Tibial nerve (tissue), 4 donors: ENCODE data around the gene FOXF1. TPM values are rescaled to one million over a fixed set of nuclear protein-coding genes. Genes with fewer than 3 reads are reported as not detected.

ENCODE experiments used
- DNase-seq, 2 donors: peaks; one replicate each; pipeline ENCODE4 v3.0.0-alpha.2; 2019; ENCODE audit warnings: low spot score in 2 of 2
- H3K27ac ChIP-seq, 4 donors: fragments of 200-600 bp; sonication (generic) in 3 of 4; one replicate each; pipeline ENCODE4 v1.5.1; 2017 to 2019; ENCODE audit warnings: mild to moderate bottlenecking in 1 of 4
- H3K27me3 ChIP-seq, 2 donors: fragments of 200-600 bp; sonication (generic) in 1 of 2; one replicate each; pipeline versions ENCODE4 v1.5.1 to v1.6.0; 2017 to 2019
- H3K36me3 ChIP-seq, 3 donors: fragments of 200-600 bp; sonication (generic); one replicate each; pipeline ENCODE4 v1.5.1; 2018 to 2019
- H3K4me1 ChIP-seq, 4 donors: fragments of 200-600 bp; sonication (generic) in 3 of 4; one replicate each; pipeline ENCODE4 v1.5.1; 2017 to 2019
- H3K4me3 ChIP-seq, 4 donors: fragments of 200-600 bp; sonication (generic) in 3 of 4; one replicate each; pipeline ENCODE4 v1.5.1; 2017 to 2019; ENCODE audit warnings: mild to moderate bottlenecking in 1 of 4, moderate library complexity in 1 of 4
- H3K9me3 ChIP-seq, 4 donors: fragments of 200-600 bp; sonication (generic) in 3 of 4; one replicate each; pipeline ENCODE4 v1.5.1; 2017 to 2019
- EP300 ChIP-seq, 2 donors: sonication (generic); formaldehyde crosslinking; IDR thresholded peaks; one replicate each; pipeline ENCODE4 v1.6.1; 2017; ENCODE audit warnings: antibody characterized with exemption in 2 of 2, mild to moderate bottlenecking in 1 of 2
- POLR2A ChIP-seq, 2 donors: fragments of 450-650 bp; IDR thresholded peaks; one replicate each; pipeline ENCODE4 v1.6.1; 2017; ENCODE audit warnings: antibody characterized with exemption in 2 of 2, mild to moderate bottlenecking in 2 of 2, moderate library complexity in 2 of 2
- WGBS, 2 donors: methylation state at CpG; one replicate each; pipeline ENCODE4 v1.1.5; 2018; 5-methylcytosine and 5-hydroxymethylcytosine counted together
- total RNA-seq, 4 donors: library from RNA; depleted of rRNA; stranded (reverse); fragments of >200 nt; gene quantifications; one replicate each; pipeline ENCODE4 v1.1.0, GENCODE V29; 2016
- TF ChIP-seq, protein P1 (sequence below), 5 experiments: fragments of 200-600 bp in 3 of 5; fragments of 450-650 bp in 2 of 5; sonication (generic) in 3 of 5; IDR thresholded peaks; one replicate each; pipeline ENCODE4 v1.5.1; 2016 to 2019; ENCODE audit warnings: antibody characterized with exemption in 5 of 5, mild to moderate bottlenecking in 3 of 5, moderate library complexity in 2 of 5

The FOXF1 gene
- total RNA-seq, 4 donors from 2014 or later, result 0.21 TPM; not detected in 3

DNA sequence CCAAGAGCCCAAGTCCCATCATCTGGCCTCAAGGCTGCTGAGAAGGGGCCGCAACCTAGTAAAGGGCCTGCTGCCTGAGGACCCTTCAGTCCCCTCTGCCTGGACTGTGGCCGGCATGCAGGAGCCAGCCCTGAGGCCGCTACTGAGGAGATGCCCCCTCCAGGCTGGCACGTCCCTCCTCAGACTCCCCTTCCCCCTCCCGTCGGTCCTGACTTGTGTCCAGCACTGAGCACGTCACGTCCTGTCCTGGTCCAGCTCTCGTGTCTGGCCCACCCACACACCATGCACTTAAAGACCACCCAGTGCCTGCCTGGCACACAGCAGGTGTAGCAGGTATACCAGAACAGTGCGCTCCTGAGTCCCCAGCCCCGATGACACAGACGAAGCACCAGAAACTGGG is 35.2 kb downstream of the FOXF1 start:
- peaks cover 0 to 95% (median 10%) of the 10 kb centered on the region in 3 donors for H3K36me3 ChIP-seq
- H3K27ac ChIP-seq, result peak overlapping the region in 1 of 4 donors; percentile 25
- H3K4me1 ChIP-seq, result peaks cover 0 to 5% (median 0%) of the 10 kb centered on the region in 4 donors
- WGBS, 2 donors, result 77 to 79% methylated on average over 12 of the region's 12 CpGs
- no peaks in the 10 kb centered on the region for H3K27me3 ChIP-seq
- no peaks in the 10 kb centered on the region for H3K9me3 ChIP-seq
- DNase-seq, result no peak
- no peak overlapping the region for H3K4me3 ChIP-seq
- TF ChIP-seq, protein P1, sequence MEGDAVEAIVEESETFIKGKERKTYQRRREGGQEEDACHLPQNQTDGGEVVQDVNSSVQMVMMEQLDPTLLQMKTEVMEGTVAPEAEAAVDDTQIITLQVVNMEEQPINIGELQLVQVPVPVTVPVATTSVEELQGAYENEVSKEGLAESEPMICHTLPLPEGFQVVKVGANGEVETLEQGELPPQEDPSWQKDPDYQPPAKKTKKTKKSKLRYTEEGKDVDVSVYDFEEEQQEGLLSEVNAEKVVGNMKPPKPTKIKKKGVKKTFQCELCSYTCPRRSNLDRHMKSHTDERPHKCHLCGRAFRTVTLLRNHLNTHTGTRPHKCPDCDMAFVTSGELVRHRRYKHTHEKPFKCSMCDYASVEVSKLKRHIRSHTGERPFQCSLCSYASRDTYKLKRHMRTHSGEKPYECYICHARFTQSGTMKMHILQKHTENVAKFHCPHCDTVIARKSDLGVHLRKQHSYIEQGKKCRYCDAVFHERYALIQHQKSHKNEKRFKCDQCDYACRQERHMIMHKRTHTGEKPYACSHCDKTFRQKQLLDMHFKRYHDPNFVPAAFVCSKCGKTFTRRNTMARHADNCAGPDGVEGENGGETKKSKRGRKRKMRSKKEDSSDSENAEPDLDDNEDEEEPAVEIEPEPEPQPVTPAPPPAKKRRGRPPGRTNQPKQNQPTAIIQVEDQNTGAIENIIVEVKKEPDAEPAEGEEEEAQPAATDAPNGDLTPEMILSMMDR (IDR thresholded peaks at IDR 0.05), result no peak
- TF ChIP-seq POLR2A (IDR thresholded peaks at IDR 0.05) (no peak), EP300 (IDR thresholded peaks at IDR 0.05) (no peak)

DNA sequence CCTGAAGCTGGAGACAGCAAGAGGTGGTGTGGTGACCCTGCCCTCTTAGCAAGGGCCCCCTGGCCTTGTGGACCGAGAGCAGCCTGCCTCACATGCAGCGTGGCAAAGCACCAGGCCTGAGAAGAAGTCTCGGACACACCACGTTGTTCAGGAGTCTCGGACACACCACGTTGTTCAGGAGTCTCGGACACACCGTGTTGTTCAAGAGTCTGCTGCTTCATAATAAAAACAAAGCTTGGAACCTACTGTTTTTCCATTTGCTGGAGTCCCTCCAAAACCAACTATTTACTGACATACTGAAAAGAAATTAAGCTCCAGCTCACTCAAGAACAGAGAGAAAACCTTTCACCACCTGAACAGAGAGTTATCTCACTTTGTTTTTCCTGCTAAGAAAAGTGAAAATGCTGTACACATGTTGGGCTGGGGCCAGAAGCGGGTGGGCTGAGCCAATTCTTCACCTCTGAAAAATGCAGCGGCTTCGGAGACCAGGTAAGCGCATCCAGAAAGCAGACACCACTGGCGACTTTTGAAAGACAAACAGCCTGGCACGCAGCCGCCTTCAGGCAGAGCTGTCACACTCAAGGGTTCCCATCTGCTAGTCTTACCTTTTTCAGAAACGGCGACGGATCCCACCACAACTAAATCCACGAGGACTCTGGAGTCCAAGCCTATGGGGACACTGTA is 35.8 kb downstream of the FOXF1 start:
- peaks cover 0 to 5% (median 0%) of the 10 kb centered on the region in 4 donors for H3K4me1 ChIP-seq
- DNase-seq, result no peak
- H3K27ac ChIP-seq, result peak overlapping the region in 1 of 4 donors; percentile 25
- H3K4me3 ChIP-seq, result no peak overlapping the region
- no peak for TF ChIP-seq POLR2A (IDR thresholded peaks at IDR 0.05)
- TF ChIP-seq, protein P1 (IDR thresholded peaks at IDR 0.05), result no peak
- TF ChIP-seq EP300 (IDR thresholded peaks at IDR 0.05), result no peak
- WGBS, 2 donors, result 72 to 74% methylated on average over 19 of the region's 19 CpGs
- peaks cover 0 to 95% (median 7%) of the 10 kb centered on the region in 3 donors for H3K36me3 ChIP-seq
- no peaks in the 10 kb centered on the region for H3K27me3 ChIP-seq
- no peaks in the 10 kb centered on the region for H3K9me3 ChIP-seq

DNA sequence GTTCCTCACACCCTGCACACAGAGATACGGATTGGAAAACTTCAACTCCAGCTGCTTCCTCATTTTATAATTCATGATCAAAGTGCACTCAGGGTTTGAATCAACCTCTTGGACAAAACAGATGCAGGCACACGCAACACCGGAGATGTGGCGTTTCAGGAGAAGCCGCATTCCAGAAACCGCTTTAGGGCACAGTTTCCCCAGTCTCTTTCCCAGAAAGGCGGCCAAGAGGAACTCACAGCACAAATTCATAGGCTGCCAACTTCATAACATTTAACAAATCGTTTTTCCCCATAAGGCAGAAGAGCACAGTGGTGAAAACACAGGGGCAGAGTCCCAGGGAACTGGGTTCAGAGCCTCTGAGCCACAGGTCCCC is 36.3 kb downstream of the FOXF1 start:
- Histone ChIP-seq H3K27ac (no peak overlapping the region), H3K36me3 (peaks cover 0 to 95% (median 3%) of the 10 kb centered on the region in 3 donors), H3K4me3 (no peak overlapping the region), H3K4me1 (peaks cover 0 to 5% (median 0%) of the 10 kb centered on the region in 4 donors), H3K9me3 (no peaks in the 10 kb centered on the region), H3K27me3 (no peaks in the 10 kb centered on the region)
- no peak for TF ChIP-seq POLR2A (IDR thresholded peaks at IDR 0.05)
- TF ChIP-seq, protein P1 (IDR thresholded peaks at IDR 0.05), result no peak
- TF ChIP-seq EP300 (IDR thresholded peaks at IDR 0.05), result no peak
- DNase-seq, result no peak
- WGBS, 2 donors, result 86 to 87% methylated on average over 8 of the region's 8 CpGs

DNA sequence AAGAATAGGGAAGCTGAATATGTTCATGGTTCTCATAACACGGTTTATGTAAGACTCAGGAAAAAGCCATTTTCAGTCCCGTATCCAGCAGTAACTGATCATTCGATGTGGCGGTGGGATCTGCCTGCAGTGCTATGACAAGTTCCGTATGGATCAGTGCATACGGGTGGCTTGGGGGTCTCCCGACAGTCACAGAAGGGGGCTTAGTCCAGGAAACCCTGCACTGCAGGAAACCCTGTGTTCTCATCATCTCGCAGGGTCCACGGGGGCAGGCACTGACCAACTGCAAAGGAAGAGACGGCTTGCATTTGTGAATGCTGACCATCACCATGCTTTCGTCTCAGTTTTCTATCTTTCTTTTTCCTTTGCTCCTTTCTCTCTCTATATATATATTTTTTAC is 37.0 kb downstream of the FOXF1 start:
- WGBS, 2 donors, result 93 to 97% methylated on average over 11 of the region's 11 CpGs

More for the DNA sequence above, 37.0 kb downstream of the FOXF1 start:
- Histone ChIP-seq H3K4me1 (peaks cover 0 to 5% (median 0%) of the 10 kb centered on the region in 4 donors), H3K4me3 (no peak overlapping the region), H3K9me3 (no peaks in the 10 kb centered on the region), H3K27ac (no peak overlapping the region), H3K36me3 (peaks cover 0 to 95% (median 0%) of the 10 kb centered on the region in 3 donors), H3K27me3 (no peaks in the 10 kb centered on the region)
- TF ChIP-seq POLR2A (IDR thresholded peaks at IDR 0.05) (no peak), EP300 (IDR thresholded peaks at IDR 0.05) (no peak)
- TF ChIP-seq, protein P1 (IDR thresholded peaks at IDR 0.05), result no peak
- no peak for DNase-seq
